K562 (cell line): ENCODE data around the gene ENDOD1. TPM values are rescaled to one million over a fixed set of nuclear protein-coding genes. Genes with fewer than 3 reads are reported as not detected.
A peak's percentile ranks its signal among the peaks of the same experiment; 100 is the strongest.

Experiments
- ADNP ChIP-seq: fragments of 200-800 bp; sonication (Bioruptor generic); IDR thresholded peaks from 2 replicates; pipeline ENCODE4 v1.6.1; 2016; ENCODE audit warnings: missing genetic modification characterization, missing compliant biosample characterization
- ARID1B ChIP-seq: fragments of 450-650 bp; IDR thresholded peaks from 2 replicates; pipeline ENCODE4 v1.6.1; 2016; ENCODE audit warnings: antibody characterized with exemption, mild to moderate bottlenecking, inconsistent platforms
- E2F6 ChIP-seq, 2 experiments: IDR thresholded peaks; 2 replicates each; pipeline ENCODE4 v1.6.1; 2011; ENCODE audit warnings: borderline replicate concordance in 1 of 2, control low read depth in 1 of 2, low read depth in 1 of 2, low read length in 1 of 2, mild to moderate bottlenecking in 1 of 2, mixed read lengths in 1 of 2, moderate library complexity in 1 of 2; ENCODE audit not compliant: insufficient read depth in 1 of 2, insufficient read length in 1 of 2, poor library complexity in 1 of 2, severe bottlenecking in 1 of 2; ENCODE audit errors: extremely low read depth in 1 of 2
- EP400 ChIP-seq: fragments of 450-650 bp; IDR thresholded peaks from 2 replicates; pipeline ENCODE4 v1.6.1; 2017; ENCODE audit warnings: antibody characterized with exemption, mild to moderate bottlenecking, moderate library complexity
- FOXA3 ChIP-seq, 2 experiments: fragments of 450-650 bp in 1 of 2; sonication (generic) in 1 of 2; formaldehyde crosslinking; IDR thresholded peaks in 1 of 2; conservative IDR thresholded peaks in 1 of 2; 2 replicates each; pipeline versions ENCODE4 v1.4.0 to v1.8.0; 2020 to 2022; ENCODE audit warnings: mild to moderate bottlenecking in 2 of 2, missing genetic modification reagents in 1 of 2
- FOXJ3 ChIP-seq: sonication (generic); formaldehyde crosslinking; IDR thresholded peaks from 2 replicates; pipeline ENCODE4 v1.4.0; 2020; ENCODE audit warnings: mild to moderate bottlenecking, missing genetic modification reagents
- FUS ChIP-seq: fragments of 200-400 bp; formaldehyde crosslinking; optimal IDR thresholded peaks from 2 replicates; pipeline ENCODE3; 2017; ENCODE audit warnings: low read depth, low read length
- GTF2F1 ChIP-seq: IDR thresholded peaks from 2 replicates; pipeline ENCODE4 v1.6.1; 2011; ENCODE audit warnings: low read depth, low read length, improper control_type of control experiment
- HDAC2 ChIP-seq: fragments of 450-650 bp; IDR thresholded peaks from 2 replicates; pipeline ENCODE4 v1.6.1; 2016; ENCODE audit warnings: mild to moderate bottlenecking
- HNRNPH1 ChIP-seq: fragments of 200-400 bp; formaldehyde crosslinking; optimal IDR thresholded peaks from 2 replicates; pipeline ENCODE3; 2017; ENCODE audit warnings: low read depth, mild to moderate bottlenecking, low read length, moderate library complexity
- MBD2 ChIP-seq: sonication (generic); IDR thresholded peaks from 2 replicates; pipeline ENCODE4 v1.6.1; 2016; ENCODE audit warnings: low read depth, borderline replicate concordance
- MTA1 ChIP-seq: fragments of 450-650 bp; IDR thresholded peaks from 2 replicates; pipeline ENCODE4 v1.6.1; 2017; ENCODE audit warnings: borderline replicate concordance
- NFRKB ChIP-seq: fragments of 450-650 bp; IDR thresholded peaks from 2 replicates; pipeline ENCODE4 v1.6.1; 2016; ENCODE audit warnings: low read depth
- PHB2 ChIP-seq: fragments of 450-650 bp; IDR thresholded peaks from 2 replicates; pipeline ENCODE4 v1.6.1; 2017; ENCODE audit warnings: low read depth
- PHF20 ChIP-seq: fragments of 450-650 bp; IDR thresholded peaks from 2 replicates; pipeline ENCODE4 v1.6.1; 2018; ENCODE audit not compliant: partially characterized antibody
- TBL1XR1 ChIP-seq, 2 experiments: IDR thresholded peaks; 2 replicates each; pipeline ENCODE4 v1.6.1; 2012; ENCODE audit warnings: improper control_type of control experiment in 2 of 2, low read length in 2 of 2, mild to moderate bottlenecking in 1 of 2
- U2AF1 ChIP-seq: fragments of 200-400 bp; formaldehyde crosslinking; optimal IDR thresholded peaks from 2 replicates; pipeline ENCODE3; 2017; ENCODE audit warnings: mild to moderate bottlenecking, low read depth, low read length, moderate library complexity
- ZBTB1 ChIP-seq: sonication (generic); formaldehyde crosslinking; IDR thresholded peaks from 2 replicates; pipeline ENCODE4 v1.8.1; 2023; ENCODE audit warnings: missing genetic modification reagents, low read depth, mild to moderate bottlenecking, borderline replicate concordance
- ZNF143 ChIP-seq: sonication (generic); formaldehyde crosslinking; IDR thresholded peaks from 2 replicates; pipeline ENCODE4 v1.9.0; 2022; ENCODE audit warnings: mild to moderate bottlenecking, missing genetic modification reagents
- ZNF217 ChIP-seq: sonication (generic); formaldehyde crosslinking; IDR thresholded peaks from 2 replicates; pipeline ENCODE4 v1.8.0; 2022; ENCODE audit warnings: mild to moderate bottlenecking, missing genetic modification reagents
- ZNF436 ChIP-seq: fragments of 250-450, 450-650 bp; sonication (Bioruptor Pico); formaldehyde crosslinking; IDR thresholded peaks from 2 replicates; pipeline ENCODE4 v1.7.0; 2020; ENCODE audit warnings: mild to moderate bottlenecking
- polyA plus RNA-seq, 8 experiments: library from polyadenylated mRNA; depleted of rRNA in 4 of 8; stranded (reverse) in 5 of 8; unstranded in 3 of 8; fragments of >200 nt; fragmentation: Nextera tagmentation in 2 of 8; fragmentation: Illumina TruSeq in 1 of 8; extraction: Ambion mirVana in 2 of 8; extraction: Trizol in 1 of 8; gene quantifications; 2 replicates each; pipeline versions ENCODE4 v1.2.1 to v1.2.3, GENCODE V29; 2011 to 2014; ENCODE audit warnings: inconsistent platforms in 1 of 8, missing spikeins in 1 of 8
- total RNA-seq, 7 experiments: library from RNA; depleted of rRNA in 6 of 7; stranded (reverse); fragments of >200 nt in 6 of 7; fragmentation: Illumina TruSeq in 2 of 7; extraction: Trizol in 2 of 7; gene quantifications; 2 replicates each; pipeline versions ENCODE4 v1.2.1 to v1.2.3, GENCODE V29; 2011 to 2021; ENCODE audit warnings: low replicate concordance in 1 of 7
- TF ChIP-seq, protein P1 (sequence below): sonication (generic); formaldehyde crosslinking; IDR thresholded peaks from 2 replicates; pipeline ENCODE4 v1.8.1; 2023; ENCODE audit warnings: missing genetic modification reagents, mild to moderate bottlenecking, borderline replicate concordance
- TF ChIP-seq, protein P2 (sequence below): sonication (generic); formaldehyde crosslinking; IDR thresholded peaks from 2 replicates; pipeline ENCODE4 v1.5.0; 2020; ENCODE audit warnings: missing genetic modification reagents

Gene ENDOD1
- total and polyA plus RNA-seq, 9 of the 15 experiments (the other 6 are each of a cell fraction or from before 2014, with no cell fraction given), result 4.2 to 11.8 (median 9.3) TPM

- no peak for TF ChIP-seq ZNF436 (CRISPR knock-in tag)
- TF ChIP-seq ZNF217 (CRISPR knock-in tag), result no peak
- TF ChIP-seq MTA1, result no peak
- no peak for TF ChIP-seq PHB2
- TF ChIP-seq EP400, result peak; percentile 46; the same call in 1 of the 2 replicates
- peak; percentile 51; the same call in 1 of the 2 replicates for TF ChIP-seq HDAC2
- peak; percentile 77 for TF ChIP-seq PHF20
- TF ChIP-seq ARID1B, result peak; percentile 26; the same call in 1 of the 2 replicates
- no peak for TF ChIP-seq MBD2
- no peak for TF ChIP-seq ZBTB1 (CRISPR knock-in tag)
- TF ChIP-seq U2AF1, result no peak
- TF ChIP-seq TBL1XR1 (IDR thresholded peaks at IDR 0.05; ENCODE audit: low read length in 2 of 2), result no peak
- no peak for TF ChIP-seq GTF2F1
- TF ChIP-seq, protein P1, sequence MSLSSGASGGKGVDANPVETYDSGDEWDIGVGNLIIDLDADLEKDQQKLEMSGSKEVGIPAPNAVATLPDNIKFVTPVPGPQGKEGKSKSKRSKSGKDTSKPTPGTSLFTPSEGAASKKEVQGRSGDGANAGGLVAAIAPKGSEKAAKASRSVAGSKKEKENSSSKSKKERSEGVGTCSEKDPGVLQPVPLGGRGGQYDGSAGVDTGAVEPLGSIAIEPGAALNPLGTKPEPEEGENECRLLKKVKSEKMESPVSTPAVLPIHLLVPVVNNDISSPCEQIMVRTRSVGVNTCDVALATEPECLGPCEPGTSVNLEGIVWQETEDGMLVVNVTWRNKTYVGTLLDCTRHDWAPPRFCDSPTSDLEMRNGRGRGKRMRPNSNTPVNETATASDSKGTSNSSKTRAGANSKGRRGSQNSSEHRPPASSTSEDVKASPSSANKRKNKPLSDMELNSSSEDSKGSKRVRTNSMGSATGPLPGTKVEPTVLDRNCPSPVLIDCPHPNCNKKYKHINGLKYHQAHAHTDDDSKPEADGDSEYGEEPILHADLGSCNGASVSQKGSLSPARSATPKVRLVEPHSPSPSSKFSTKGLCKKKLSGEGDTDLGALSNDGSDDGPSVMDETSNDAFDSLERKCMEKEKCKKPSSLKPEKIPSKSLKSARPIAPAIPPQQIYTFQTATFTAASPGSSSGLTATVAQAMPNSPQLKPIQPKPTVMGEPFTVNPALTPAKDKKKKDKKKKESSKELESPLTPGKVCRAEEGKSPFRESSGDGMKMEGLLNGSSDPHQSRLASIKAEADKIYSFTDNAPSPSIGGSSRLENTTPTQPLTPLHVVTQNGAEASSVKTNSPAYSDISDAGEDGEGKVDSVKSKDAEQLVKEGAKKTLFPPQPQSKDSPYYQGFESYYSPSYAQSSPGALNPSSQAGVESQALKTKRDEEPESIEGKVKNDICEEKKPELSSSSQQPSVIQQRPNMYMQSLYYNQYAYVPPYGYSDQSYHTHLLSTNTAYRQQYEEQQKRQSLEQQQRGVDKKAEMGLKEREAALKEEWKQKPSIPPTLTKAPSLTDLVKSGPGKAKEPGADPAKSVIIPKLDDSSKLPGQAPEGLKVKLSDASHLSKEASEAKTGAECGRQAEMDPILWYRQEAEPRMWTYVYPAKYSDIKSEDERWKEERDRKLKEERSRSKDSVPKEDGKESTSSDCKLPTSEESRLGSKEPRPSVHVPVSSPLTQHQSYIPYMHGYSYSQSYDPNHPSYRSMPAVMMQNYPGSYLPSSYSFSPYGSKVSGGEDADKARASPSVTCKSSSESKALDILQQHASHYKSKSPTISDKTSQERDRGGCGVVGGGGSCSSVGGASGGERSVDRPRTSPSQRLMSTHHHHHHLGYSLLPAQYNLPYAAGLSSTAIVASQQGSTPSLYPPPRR, result no peak
- TF ChIP-seq ADNP (tag), result no peak
- TF ChIP-seq FUS, result no peak
- 0 out of 2 replicates have a peak, but pooled peaks have one; percentile 38 for TF ChIP-seq NFRKB
- no peak for TF ChIP-seq ZNF143
- 0 out of 4 replicates have a peak, but pooled peaks of 1 of the 2 experiments have one; percentile 32 for TF ChIP-seq FOXA3 (CRISPR knock-in tag; conservative IDR thresholded peaks at IDR 0.05 in 1 of 2, IDR thresholded peaks at IDR 0.05 in 1 of 2)
- no peak for TF ChIP-seq HNRNPH1
- TF ChIP-seq, protein P2, sequence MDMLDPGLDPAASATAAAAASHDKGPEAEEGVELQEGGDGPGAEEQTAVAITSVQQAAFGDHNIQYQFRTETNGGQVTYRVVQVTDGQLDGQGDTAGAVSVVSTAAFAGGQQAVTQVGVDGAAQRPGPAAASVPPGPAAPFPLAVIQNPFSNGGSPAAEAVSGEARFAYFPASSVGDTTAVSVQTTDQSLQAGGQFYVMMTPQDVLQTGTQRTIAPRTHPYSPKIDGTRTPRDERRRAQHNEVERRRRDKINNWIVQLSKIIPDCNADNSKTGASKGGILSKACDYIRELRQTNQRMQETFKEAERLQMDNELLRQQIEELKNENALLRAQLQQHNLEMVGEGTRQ (CRISPR knock-in tag), result no peak
- no peak for TF ChIP-seq FOXJ3 (CRISPR knock-in tag)
- TF ChIP-seq E2F6 (IDR thresholded peaks at IDR 0.05; ENCODE audit: borderline replicate concordance in 1 of 2, extremely low read depth in 1 of 2, insufficient read depth in 1 of 2, insufficient read length in 1 of 2, low read depth in 1 of 2, low read length in 1 of 2, poor library complexity in 1 of 2, severe bottlenecking in 1 of 2), result peak in 1 of 2 experiments; percentile 18
These were observed 563 bp upstream of the ENDOD1 start (continued) for GRCh38 chr11:95088946-95089619.
